ENCODE data around the gene CMTM1.
"Not testable (repeated sequence)": the region's sequence is repeated elsewhere in the genome, so short reads cannot be mapped to it uniquely, and the experiment has no call there.

CMTM1 gene

DNA sequence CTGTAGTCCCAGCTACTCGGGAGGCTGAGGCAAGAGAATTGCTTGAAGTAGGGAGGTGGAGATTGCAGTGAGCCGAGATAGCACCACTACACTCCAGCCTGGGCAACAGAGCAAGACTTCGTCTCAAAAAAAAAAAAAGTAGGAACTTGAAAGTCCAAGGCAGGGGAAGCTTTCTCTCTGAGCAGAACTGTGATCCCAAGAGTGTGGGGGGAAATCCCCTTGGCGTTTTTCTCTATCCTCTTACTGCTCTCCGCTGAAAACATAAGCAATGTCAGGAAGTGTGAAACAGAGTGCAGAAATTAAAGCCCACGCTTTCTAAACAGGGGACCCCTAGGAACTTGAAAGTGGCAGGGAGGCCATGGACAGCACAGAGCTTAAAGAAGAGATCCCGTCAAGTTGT, 28.5 kb downstream of the CMTM1 start:
- DNase-seq, result no peak

DNA sequence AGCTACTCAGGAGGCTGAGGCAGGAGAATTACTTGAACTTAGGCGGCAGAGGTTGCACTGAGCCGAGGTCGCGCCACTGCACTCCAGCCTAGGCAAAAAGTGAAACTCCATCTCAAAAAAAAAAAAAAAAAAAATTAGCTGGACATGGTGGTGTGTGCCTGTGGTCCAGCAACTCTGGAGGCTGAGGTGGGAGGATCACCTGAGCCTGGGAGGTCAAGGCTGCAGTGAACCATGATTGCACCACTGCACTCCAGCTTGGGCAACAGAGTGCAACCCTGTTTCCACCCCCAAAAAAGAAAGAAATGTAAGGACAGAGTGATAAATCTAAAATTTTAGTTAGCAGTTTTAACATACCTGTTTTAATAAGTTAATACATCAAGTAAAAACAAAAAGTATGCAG, 30.3 kb downstream of the CMTM1 start:
- not testable (repeated sequence) for DNase-seq

- no peak for DNase-seq
Observed at GRCh38 chr16:66596986-66597848, 31.0 kb downstream of the CMTM1 start.

GRCh38 chr16:66598111-66598510, 31.9 kb downstream of the CMTM1 start:
- no peak for DNase-seq

DNA sequence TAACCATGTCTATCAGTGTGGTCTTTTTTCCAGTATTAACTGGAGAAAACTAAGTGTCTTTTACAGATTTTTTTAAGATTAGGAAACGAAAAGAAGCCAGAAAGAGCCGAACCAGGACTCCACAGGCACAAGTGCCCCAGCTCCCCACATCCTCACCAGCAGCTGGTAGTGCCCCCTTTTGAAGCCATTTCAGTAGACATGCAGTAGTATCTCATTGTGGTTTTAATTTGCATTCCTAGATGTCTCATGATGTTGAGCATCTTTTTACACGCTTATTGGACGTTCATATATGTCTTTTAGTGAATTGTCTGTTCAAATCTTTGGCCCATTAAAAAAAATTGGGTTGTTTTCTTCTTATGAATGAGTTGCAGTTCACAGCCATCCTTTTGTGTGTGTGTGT, 33.5 kb downstream of the CMTM1 start:
- DNase-seq, result no peak

- DNase-seq, result no peak
Observed at GRCh38 chr16:66600477-66600876, 34.2 kb downstream of the CMTM1 start.

DNA sequence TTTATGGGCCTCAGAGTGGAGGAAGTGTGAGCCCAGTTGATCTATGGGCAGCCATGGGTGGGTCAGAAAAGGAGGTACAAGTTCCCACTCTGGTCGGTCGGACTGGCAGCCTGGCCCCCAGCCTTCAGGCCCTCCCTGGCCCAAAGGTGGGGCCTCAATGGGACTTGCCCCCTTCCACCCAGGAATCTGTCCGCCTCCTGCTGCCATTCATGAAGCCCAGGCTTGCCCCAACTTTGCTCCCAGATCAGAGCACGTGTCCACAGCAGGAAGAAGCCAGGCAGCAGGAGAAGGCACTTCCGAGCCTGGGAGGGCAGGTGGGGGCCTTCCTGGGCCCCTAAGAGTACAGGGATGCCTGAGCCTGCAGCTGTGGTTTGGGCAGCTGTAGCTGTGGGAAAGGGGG, 35.2 kb downstream of the CMTM1 start:
- DNase-seq, result no peak

DNA sequence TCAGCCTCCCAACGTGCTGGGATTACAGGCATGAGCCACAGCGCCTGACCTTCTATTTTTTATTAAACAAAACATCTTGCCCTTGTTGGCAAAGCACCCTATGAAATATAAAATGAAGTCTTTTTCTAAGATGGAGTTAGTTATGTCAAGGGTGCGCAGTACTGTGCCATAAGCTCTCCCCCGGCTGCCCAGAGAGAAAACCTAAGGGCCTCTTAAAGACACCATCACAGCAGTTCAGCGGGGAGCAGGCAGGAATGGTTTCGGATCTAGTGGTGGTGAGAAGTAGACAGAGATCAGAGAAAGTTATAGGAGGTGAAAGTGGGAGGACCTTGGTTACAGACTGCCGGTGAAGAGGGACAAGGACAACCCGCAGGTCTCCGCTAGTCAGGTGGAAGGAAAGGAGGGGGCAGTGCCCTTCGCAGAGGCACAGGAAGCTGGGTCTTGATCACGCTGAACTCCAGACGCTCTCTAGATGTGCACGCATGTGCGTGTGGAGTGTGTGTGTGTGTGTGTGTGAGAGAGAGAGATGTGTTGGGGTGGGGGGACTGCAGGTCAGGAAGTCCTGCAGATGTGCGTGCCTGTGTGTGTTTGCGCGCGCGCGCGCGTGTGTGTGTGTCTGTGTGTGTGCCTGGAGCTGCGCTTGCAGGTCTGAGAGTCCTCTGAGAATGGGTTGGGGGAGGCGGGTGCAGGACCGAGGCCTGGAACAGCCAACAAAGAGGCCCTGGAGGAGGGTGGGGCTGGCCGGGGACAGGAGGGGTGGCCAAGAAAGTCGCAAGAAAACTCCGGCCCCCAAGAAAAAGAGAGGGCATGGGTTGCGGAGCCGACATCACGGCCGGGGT, 37.5 kb downstream of the CMTM1 start:
- DNase-seq, result peak; percentile 48 to 50

GRCh38 chr16:66604376-66605176, 38.3 kb downstream of the CMTM1 start, which contains the start of gene CMTM3:
CMTM3 (plus strand) TSS chr16:66604704; CDS start chr16:66604806, 102 bp downstream.
- DNase-seq, result peak; percentile 70 to 76

DNA sequence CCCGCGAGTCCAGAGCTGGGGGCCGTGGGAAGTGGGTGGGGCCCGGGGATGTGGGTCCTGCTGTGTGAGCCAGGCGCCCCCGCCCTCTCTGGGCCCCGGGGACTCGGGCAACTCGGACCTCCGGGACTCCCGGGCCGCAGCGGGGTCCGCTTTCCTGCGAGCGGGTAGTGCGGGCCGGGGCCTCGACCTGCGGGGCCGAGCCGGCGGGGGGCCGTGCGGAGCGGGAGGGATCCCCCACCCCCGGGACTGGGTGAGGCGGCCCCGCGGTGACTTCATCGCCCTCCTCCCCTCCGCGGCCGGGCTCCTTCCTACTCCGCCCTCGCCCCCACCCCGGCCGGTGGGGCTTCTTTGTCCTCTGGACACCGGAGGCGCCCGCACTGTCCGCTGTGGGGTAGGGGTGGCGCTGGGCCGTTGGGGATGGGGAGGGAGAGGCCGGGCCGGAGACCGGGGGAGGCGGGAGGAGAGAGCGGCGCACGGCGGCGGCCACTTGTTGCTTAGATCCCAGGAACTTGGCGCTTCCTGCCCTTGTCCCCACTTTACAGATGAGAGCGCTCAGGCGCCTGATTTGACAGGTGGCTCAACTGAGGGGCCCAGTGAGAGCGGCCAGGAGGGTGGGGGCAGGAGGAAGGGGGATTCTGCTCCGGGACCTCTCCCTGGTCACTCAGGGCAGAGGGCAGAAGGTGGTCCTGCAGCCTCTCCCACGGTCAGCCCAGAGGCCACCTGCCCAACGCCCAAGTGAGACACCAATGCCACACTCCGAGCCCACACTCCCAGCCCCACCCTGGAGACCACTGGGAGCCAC, 39.1 kb downstream of the CMTM1 start:
- peak in 1 of 2 donors; percentile 25 for DNase-seq

GRCh38 chr16:66605979-66606751, 39.9 kb downstream of the CMTM1 start:
- no peak for DNase-seq

GRCh38 chr16:66608241-66609138, 42.3 kb downstream of the CMTM1 start:
- peak; percentile 85 to 89 for DNase-seq

DNA sequence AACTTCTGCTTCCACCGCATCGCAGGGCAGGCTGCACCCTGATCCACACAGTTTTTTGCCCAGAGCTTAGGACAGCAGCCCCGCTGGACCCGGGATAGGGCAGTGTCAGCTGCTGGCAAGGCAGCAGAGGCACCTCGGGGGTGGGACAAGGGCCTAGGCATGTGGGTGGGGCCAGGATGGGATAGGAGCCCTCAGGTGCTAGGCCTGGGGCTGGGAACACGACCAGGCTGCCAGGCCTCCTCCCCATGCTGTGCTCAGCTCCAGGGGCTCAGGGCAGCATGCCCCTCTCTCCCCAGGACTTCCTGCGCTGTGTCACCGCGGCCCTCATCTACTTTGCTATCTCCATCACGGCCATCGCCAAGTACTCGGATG, 42.9 kb downstream of the CMTM1 start:
- no peak for DNase-seq

DNA sequence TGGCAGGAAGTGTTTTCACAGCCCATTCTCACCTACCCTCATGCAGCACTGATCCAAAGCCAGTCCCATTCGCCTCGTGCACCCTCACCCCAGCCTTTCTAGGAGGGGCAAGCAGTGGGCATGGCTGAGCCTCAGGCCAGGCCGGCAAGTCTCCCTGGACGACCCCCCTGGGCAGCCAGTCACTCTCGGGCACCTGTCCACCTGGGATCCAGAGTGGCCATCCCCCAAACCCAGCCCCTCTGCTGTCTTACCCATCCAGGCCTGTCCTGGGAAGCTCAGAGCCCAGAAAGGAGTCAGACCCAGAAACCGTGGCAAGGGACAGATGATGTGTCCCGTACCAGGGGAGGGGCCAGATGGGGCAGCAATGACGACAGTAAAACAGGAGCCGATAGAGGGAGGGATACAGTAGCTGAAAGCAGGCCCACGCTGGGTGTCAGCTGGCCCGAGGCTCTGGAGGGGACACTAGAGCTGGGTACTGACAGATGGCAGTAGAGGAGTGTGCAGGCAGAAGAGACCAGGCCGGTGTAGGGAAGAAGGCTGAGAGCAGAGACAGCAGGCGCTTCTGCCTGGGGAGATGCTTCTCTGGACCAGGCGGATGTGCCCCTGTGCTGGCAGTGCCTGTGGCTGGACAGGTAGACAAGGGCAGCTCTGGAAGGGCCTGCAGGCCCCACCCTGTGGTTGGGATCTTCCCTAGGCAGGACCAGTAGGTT, 44.0 kb downstream of the CMTM1 start:
- no peak for DNase-seq

GRCh38 chr16:66611911-66612310, 45.7 kb downstream of the CMTM1 start:
- not testable (repeated sequence) for DNase-seq

- no peak for DNase-seq
Observed at GRCh38 chr16:66612422-66612821, 46.2 kb downstream of the CMTM1 start.

DNA sequence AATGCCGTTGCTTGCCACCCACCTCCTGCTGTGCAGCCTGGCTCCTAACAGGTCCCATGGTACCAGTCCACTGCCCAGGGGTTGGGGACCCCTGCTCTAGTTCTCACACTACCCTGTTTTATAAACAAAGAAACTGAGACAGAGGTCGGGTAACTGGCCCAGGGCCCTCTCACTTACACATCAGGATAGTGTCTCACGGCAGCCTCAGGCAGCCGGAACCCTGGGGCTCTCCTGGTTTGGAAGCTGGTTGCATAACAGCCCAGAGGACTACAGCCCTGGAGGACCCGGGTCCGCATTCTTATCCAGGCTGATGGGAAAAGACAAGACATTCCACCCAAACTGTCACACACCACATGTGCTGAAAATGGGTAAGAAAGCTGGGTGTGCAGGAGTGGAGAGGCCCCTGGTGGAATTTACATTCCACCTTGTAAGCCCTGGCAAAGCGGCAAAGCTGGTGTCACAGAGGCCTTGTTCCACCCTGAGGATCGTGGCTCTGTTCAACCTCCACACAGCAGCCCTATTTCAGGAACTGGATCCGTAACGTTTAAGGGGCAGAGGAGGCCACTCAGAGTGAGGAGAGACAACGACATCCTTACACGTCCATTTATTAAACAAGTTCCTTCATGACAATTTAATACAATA, 48.0 kb downstream of the CMTM1 start:
- DNase-seq, result no peak

DNA sequence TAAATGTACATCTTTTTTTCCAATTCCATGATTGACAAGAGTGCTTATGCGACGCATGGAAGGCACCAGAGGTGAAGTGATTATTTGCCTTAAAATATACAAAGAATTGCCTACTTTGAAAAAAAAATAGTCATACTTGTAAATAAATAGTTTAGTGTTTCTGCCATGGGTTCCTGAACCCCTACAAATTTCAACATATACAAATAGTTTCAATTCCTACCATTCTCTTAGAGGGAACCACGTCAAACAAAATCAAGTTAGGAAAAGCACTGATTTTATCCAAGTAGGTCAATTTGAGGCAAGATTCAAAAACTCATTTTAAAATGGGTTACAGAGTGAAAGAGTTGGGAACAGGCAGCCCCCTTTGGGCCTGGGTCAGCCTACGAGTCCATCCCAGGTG, 49.9 kb downstream of the CMTM1 start:
- no peak for DNase-seq

DNA sequence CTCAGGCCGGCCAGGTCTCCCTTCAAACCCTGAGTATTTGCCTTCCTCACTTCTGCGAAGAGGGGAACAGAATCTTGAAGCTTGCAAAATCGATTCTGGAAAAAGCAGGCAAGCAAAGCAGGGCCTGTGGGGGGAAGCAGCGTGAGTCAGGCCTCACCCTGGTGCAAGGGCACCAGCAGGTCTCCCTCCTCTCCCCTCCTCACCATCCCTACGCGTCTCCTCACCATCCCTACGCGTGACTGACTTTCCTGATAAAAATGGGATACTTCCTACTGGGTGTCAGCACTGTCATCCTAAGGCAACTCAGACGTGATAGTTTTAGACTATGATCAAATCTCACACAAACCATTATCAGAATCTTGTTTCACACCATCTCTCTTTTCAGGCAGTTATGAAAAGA, 50.4 kb downstream of the CMTM1 start:
- no peak for DNase-seq
